ENCODE data around the gene CORO7. TPM values are rescaled to one million over a fixed set of nuclear protein-coding genes. Genes with fewer than 3 reads are reported as not detected.

Gene CORO7
- total and polyA plus RNA-seq, 2 donors (not counting 1 experiment from before 2014, with no cell fraction given): 117 to 230 TPM

GRCh38 chr16:4410335-4411075, 5.9 kb downstream of the CORO7 start:
- H3K27ac ChIP-seq (ENCODE audit: low read length in 2 of 2): no peak overlapping the region
- Mint-ChIP-seq H3K9me3 (ENCODE audit: insufficient read depth) (no peaks in the 10 kb centered on the region), H3K27ac (no peak overlapping the region), H3K4me3 (no peak overlapping the region), H3K27me3 (no peaks in the 10 kb centered on the region), H3K4me1 (peaks cover 23% of the 10 kb centered on the region)
- H4K20me1 ChIP-seq (ENCODE audit: control insufficient read depth, insufficient read depth, low read length, poor library complexity, severe bottlenecking): peaks cover 87% of the 10 kb centered on the region
- peaks cover 76% of the 10 kb centered on the region for H3K79me2 ChIP-seq (ENCODE audit: control insufficient read depth, insufficient read depth, low read length)
- no peak overlapping the region for H3K4me2 ChIP-seq (replicated peaks; ENCODE audit: low read depth, low read length, poor library complexity, severe bottlenecking)
- ChIA-PET POLR2A (no interaction called here), CTCF (interaction anchor here (0.8 to 10.7 kb wide), 3 partner anchors 8 to 138 kb away, joined by 3 to 108 read pairs (median 4); no protein-coding TSS in a partner anchor)
- ATAC-seq (ENCODE audit: low read depth) (no peak), DNase-seq (no peak)
- no peak overlapping the region for H2AFZ ChIP-seq (ENCODE audit: insufficient read depth, low read depth, low read length, poor library complexity, severe bottlenecking)
- peaks cover 0 to 71% of the 10 kb centered on the region in 2 experiments for H3K36me3 ChIP-seq (replicated peaks in 1 of 2; ENCODE audit: control extremely low read depth in 1 of 2, control insufficient read depth in 1 of 2, extremely low read depth in 1 of 2, insufficient read depth in 2 of 2, low read length in 1 of 2)
- H3K4me1 ChIP-seq (ENCODE audit: control insufficient read depth in 2 of 2, insufficient read depth in 2 of 2, low read length in 2 of 2): peaks cover 24 to 28% of the 10 kb centered on the region in 2 donors
- intact Hi-C loops (cut with micrococcal nuclease): no loop called here
- H3K9ac ChIP-seq (ENCODE audit: low read length): no peak overlapping the region
- no peaks in the 10 kb centered on the region for H3K9me3 ChIP-seq (ENCODE audit: control extremely low read depth in 1 of 3, control insufficient read depth in 2 of 3, insufficient read depth in 1 of 3, low read length in 2 of 3)
- TF ChIP-seq EZH2 (IDR thresholded peaks at IDR 0.05; ENCODE audit: borderline replicate concordance, insufficient read depth, low read depth, low read length, poor library complexity, severe bottlenecking) (no peak), CTCF (IDR thresholded peaks at IDR 0.05) (no peak)
- H3K27me3 ChIP-seq (replicated peaks in 1 of 4; ENCODE audit: control extremely low read depth in 1 of 4, control insufficient read depth in 3 of 4, insufficient read depth in 4 of 4, low read length in 3 of 4): no peaks in the 10 kb centered on the region
- no peak overlapping the region for H3K4me3 ChIP-seq (ENCODE audit: control extremely low read depth in 1 of 5, extremely low read depth in 1 of 5, insufficient read depth in 1 of 5, low read depth in 2 of 5, low read length in 4 of 5)
- 94% methylated on average over 14 of the region's 15 CpGs for WGBS (ENCODE audit: insufficient coverage)
